Tibial nerve (tissue), 4 donors: ENCODE data around the gene CEP170B.

Experiments used
- CTCF ChIP-seq, 5 experiments: fragments of 200-600 bp in 3 of 5; fragments of 450-650 bp in 2 of 5; sonication (generic) in 3 of 5; IDR thresholded peaks; one replicate each; pipeline ENCODE4 v1.5.1; 2016 to 2019; ENCODE audit warnings: antibody characterized with exemption in 5 of 5, mild to moderate bottlenecking in 3 of 5, moderate library complexity in 2 of 5
- EP300 ChIP-seq, 2 donors: sonication (generic); formaldehyde crosslinking; IDR thresholded peaks; one replicate each; pipeline ENCODE4 v1.6.1; 2017; ENCODE audit warnings: antibody characterized with exemption in 2 of 2, mild to moderate bottlenecking in 1 of 2

GRCh38 chr14:104883681-104884361, 18.8 kb downstream of the CEP170B start:
- TF ChIP-seq EP300 (IDR thresholded peaks at IDR 0.05), result no peak
- TF ChIP-seq CTCF (IDR thresholded peaks at IDR 0.05), result no peak
